SK-N-SH (cell line): ENCODE measurements around the gene PCDHGB6. TPM values are rescaled to one million over a fixed set of nuclear protein-coding genes. Genes with fewer than 3 reads are reported as not detected.

Source experiments
- CTCF ChIA-PET: fragments of 300-600, 350-600 bp; formaldehyde crosslinking; extraction: SDS; loops from one replicate; lab custom pipeline; 2021; lab: Yijun Ruan, JAX
- POLR2A ChIA-PET: fragments of 350-600 bp; sonication (Branson Sonifier 250); formaldehyde crosslinking; extraction: SDS; loops from one replicate; lab custom pipeline; 2020; ENCODE audit warnings: antibody characterized with exemption, inconsistent platforms; lab: Yijun Ruan, JAX
- DNase-seq: peaks from one replicate; pipeline ENCODE4 v3.0.0; 2012
- H2AFZ ChIP-seq: fragments of 200-600 bp; sonication (generic); 2 replicates; pipeline ENCODE4 v1.8.1; 2016; ENCODE audit warnings: antibody characterized with exemption, mild to moderate bottlenecking, low read depth
- H3F3A ChIP-seq: fragments of 200-600 bp; sonication (generic); replicated peaks from 2 replicates; pipeline ENCODE3; 2016; ENCODE audit warnings: antibody characterized with exemption, mild to moderate bottlenecking; ENCODE audit not compliant: insufficient read depth
- H3K27ac ChIP-seq, 2 experiments: fragments of 200-500 bp in 1 of 2; fragments of 200-600 bp in 1 of 2; sonication (Bioruptor generic) in 1 of 2; sonication (generic), shearing (Covaris generic) in 1 of 2; 2 replicates each; pipeline versions ENCODE4 v1.5.1 to v1.6.1; 2014 to 2016; ENCODE audit warnings: low read depth in 2 of 2, inconsistent platforms in 1 of 2, low read length in 1 of 2, mild to moderate bottlenecking in 1 of 2, mixed read lengths in 1 of 2
- H3K27me3 ChIP-seq: fragments of 200-600 bp; sonication (generic), shearing (Covaris generic); 2 replicates; pipeline ENCODE4 v1.6.1; 2016; ENCODE audit warnings: mixed run types; ENCODE audit not compliant: insufficient read depth
- H3K36me3 ChIP-seq, 2 experiments: fragments of 200-500 bp in 1 of 2; fragments of 200-600 bp in 1 of 2; sonication (Bioruptor generic) in 1 of 2; sonication (generic) in 1 of 2; replicated peaks in 1 of 2; 2 replicates each; pipeline versions ENCODE3 to v1.5.1; 2014 to 2016; ENCODE audit warnings: low read length in 1 of 2, mild to moderate bottlenecking in 1 of 2; ENCODE audit not compliant: insufficient read depth in 2 of 2, control insufficient read depth in 1 of 2
- H3K4me1 ChIP-seq, 2 experiments: fragments of 200-500 bp in 1 of 2; fragments of 200-600 bp in 1 of 2; sonication (Bioruptor generic) in 1 of 2; sonication (generic), shearing (Covaris generic) in 1 of 2; 2 replicates each; pipeline versions ENCODE4 v1.5.1 to v1.6.1; 2014 to 2016; ENCODE audit warnings: low read depth in 1 of 2, low read length in 1 of 2, mixed run types in 1 of 2; ENCODE audit not compliant: insufficient read depth in 2 of 2, control insufficient read depth in 1 of 2
- H3K4me2 ChIP-seq: fragments of 200-600 bp; sonication (generic), shearing (Covaris generic); 2 replicates; pipeline ENCODE4 v1.6.1; 2017; ENCODE audit warnings: mixed run types
- H3K4me3 ChIP-seq, 2 experiments: fragments of 200-500 bp in 1 of 2; fragments of 200-600 bp in 1 of 2; sonication (Bioruptor generic) in 1 of 2; sonication (generic), shearing (Covaris generic) in 1 of 2; 2 replicates each; pipeline versions ENCODE4 v1.5.1 to v1.8.1; 2014 to 2016; ENCODE audit warnings: low read depth in 2 of 2, inconsistent platforms in 1 of 2, low read length in 1 of 2, mild to moderate bottlenecking in 1 of 2, mixed read lengths in 1 of 2, moderate library complexity in 1 of 2
- H3K79me2 ChIP-seq: fragments of 200-600 bp; sonication (generic); 2 replicates; pipeline ENCODE4 v1.8.1; 2017; ENCODE audit warnings: mild to moderate bottlenecking; ENCODE audit not compliant: insufficient read depth
- H3K9ac ChIP-seq: fragments of 200-600 bp; sonication (generic); 2 replicates; pipeline ENCODE4 v1.6.1; 2017; ENCODE audit warnings: mixed run types
- H3K9me2 ChIP-seq: fragments of 200-600 bp; sonication (generic); 2 replicates; pipeline ENCODE4 v1.6.1; 2017; ENCODE audit warnings: mixed run types
- H3K9me3 ChIP-seq: fragments of 200-600 bp; sonication (generic); 2 replicates; pipeline ENCODE4 v1.6.1; 2017; ENCODE audit warnings: mixed run types, mild to moderate bottlenecking, moderate library complexity
- H4K20me1 ChIP-seq: fragments of 200-600 bp; sonication (generic); 2 replicates; pipeline ENCODE4 v1.6.1; 2017; ENCODE audit warnings: mild to moderate bottlenecking, mixed run types; ENCODE audit not compliant: insufficient read depth
- CHD2 ChIP-seq: fragments of 150-350 bp; IDR thresholded peaks from 2 replicates; pipeline ENCODE4 v1.6.1; 2018; ENCODE audit warnings: low read length; ENCODE audit not compliant: partially characterized antibody
- CTCF ChIP-seq: fragments of 200-600 bp; sonication (generic); IDR thresholded peaks from 2 replicates; pipeline ENCODE4 v1.6.1; 2017; ENCODE audit warnings: antibody characterized with exemption, mild to moderate bottlenecking, moderate library complexity
- GABPA ChIP-seq: IDR thresholded peaks from 2 replicates; pipeline ENCODE4 v1.4.0; 2012; ENCODE audit warnings: low read depth, mild to moderate bottlenecking
- GATA2 ChIP-seq: sonication (generic); formaldehyde crosslinking; IDR thresholded peaks from 2 replicates; pipeline ENCODE4 v1.5.0; 2020; ENCODE audit warnings: mild to moderate bottlenecking, missing genetic modification reagents
- JUND ChIP-seq: IDR thresholded peaks from 2 replicates; pipeline ENCODE4 v1.4.0; 2012
- MEF2A ChIP-seq: IDR thresholded peaks from 2 replicates; pipeline ENCODE4 v1.4.0; 2012; ENCODE audit warnings: low read depth, borderline replicate concordance
- NRF1 ChIP-seq: IDR thresholded peaks from 2 replicates; pipeline ENCODE4 v1.6.1; 2012; ENCODE audit warnings: low read depth, mild to moderate bottlenecking, low read length
- PBX3 ChIP-seq: IDR thresholded peaks from 2 replicates; pipeline ENCODE4; 2012
- RFX5 ChIP-seq: IDR thresholded peaks from 2 replicates; pipeline ENCODE4 v1.6.1; 2012; ENCODE audit warnings: mild to moderate bottlenecking, improper control_type of control experiment, low read length
- RXRA ChIP-seq: IDR thresholded peaks from 2 replicates; pipeline ENCODE4 v1.4.0; 2012; ENCODE audit warnings: low read depth, mild to moderate bottlenecking, borderline replicate concordance
- TCF12 ChIP-seq: IDR thresholded peaks from 2 replicates; pipeline ENCODE4 v1.4.0; 2012
- WGBS: methylation state at CpG from one replicate; pipeline ENCODE4 v1.1.6; 2017; ENCODE audit warnings: low lambda C conversion rate; 5-methylcytosine and 5-hydroxymethylcytosine counted together
- polyA plus RNA-seq, 3 experiments: library from polyadenylated mRNA; depleted of rRNA; stranded (reverse); fragments of >200 nt; gene quantifications; 2 replicates each; pipeline ENCODE4 v1.2.3, GENCODE V29; 2012
- TF ChIP-seq, protein P1 (sequence below): IDR thresholded peaks from 2 replicates; pipeline ENCODE4 v1.4.0; 2012; ENCODE audit warnings: low read depth, borderline replicate concordance
- TF ChIP-seq, protein P2 (sequence below): fragments of 150-350 bp; IDR thresholded peaks from 2 replicates; pipeline ENCODE4 v1.6.1; 2016; ENCODE audit warnings: mild to moderate bottlenecking, low read depth, low read length

PCDHGB6 gene
- polyA plus RNA-seq, 1 of the 3 experiments (the other 2 are of a cell fraction): 0.18 TPM

DNA sequence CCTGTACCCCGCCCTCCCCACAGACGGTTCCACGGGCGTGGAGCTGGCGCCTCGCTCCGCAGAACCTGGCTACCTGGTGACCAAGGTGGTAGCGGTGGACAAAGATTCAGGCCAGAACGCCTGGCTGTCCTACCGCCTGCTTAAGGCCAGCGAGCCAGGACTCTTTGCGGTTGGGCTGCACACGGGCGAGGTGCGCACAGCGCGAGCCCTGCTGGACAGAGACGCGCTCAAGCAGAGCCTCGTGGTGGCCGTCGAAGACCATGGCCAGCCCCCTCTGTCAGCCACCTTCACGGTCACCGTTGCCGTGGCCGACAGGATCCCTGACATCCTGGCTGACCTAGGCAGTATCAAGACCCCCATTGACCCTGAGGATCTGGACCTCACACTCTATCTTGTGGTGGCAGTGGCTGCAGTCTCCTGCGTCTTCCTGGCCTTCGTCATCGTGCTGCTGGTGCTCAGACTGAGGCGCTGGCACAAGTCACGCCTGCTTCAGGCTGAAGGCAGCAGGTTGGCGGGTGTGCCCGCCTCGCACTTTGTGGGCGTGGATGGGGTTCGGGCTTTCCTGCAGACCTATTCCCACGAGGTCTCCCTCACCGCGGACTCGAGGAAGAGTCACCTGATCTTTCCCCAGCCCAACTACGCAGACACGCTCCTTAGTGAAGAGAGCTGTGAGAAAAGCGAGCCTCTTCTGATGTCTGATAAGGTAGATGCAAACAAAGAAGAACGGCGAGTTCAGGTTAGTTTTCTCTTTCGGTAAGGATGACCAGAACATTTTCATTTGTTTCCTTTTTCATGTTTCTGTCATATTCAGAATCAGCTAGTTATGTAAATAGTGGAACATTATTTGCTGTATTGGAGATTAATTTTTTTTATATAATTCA, 41.6 kb upstream of the PCDHGB6 start:
- ChIA-PET POLR2A (no interaction called here), CTCF (interaction anchor here (0.8 kb wide), 1 partner anchor 197 kb away, joined by 3 read pairs; no protein-coding TSS in a partner anchor)
- Histone ChIP-seq H3K36me3 (peaks cover 0 to 12% of the 10 kb centered on the region in 2 experiments), H3K4me1 (no peaks in the 10 kb centered on the region), H3F3A (no peaks in the 10 kb centered on the region), H2AFZ (no peak overlapping the region), H3K79me2 (no peaks in the 10 kb centered on the region), H3K9me3 (peaks cover 7% of the 10 kb centered on the region; the same call in 1 of the 2 replicates), H3K4me2 (no peak overlapping the region), H3K27ac (no peak overlapping the region), H3K4me3 (peak overlapping the region in 1 of 2 experiments; percentile 12; a peak in 1 of 4 replicates), H4K20me1 (no peaks in the 10 kb centered on the region), H3K9me2 (no peaks in the 10 kb centered on the region), H3K27me3 (no peaks in the 10 kb centered on the region), H3K9ac (no peak overlapping the region)
- TF ChIP-seq TCF12 (no peak), RFX5 (no peak), CHD2 (no peak), GABPA (no peak), PBX3 (no peak), JUND (no peak), GATA2 (CRISPR knock-in tag) (no peak), NRF1 (no peak), MEF2A (no peak), CTCF (no peak), RXRA (no peak)
- TF ChIP-seq, protein P1, sequence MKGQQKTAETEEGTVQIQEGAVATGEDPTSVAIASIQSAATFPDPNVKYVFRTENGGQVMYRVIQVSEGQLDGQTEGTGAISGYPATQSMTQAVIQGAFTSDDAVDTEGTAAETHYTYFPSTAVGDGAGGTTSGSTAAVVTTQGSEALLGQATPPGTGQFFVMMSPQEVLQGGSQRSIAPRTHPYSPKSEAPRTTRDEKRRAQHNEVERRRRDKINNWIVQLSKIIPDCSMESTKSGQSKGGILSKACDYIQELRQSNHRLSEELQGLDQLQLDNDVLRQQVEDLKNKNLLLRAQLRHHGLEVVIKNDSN: no peak
- TF ChIP-seq, protein P2, sequence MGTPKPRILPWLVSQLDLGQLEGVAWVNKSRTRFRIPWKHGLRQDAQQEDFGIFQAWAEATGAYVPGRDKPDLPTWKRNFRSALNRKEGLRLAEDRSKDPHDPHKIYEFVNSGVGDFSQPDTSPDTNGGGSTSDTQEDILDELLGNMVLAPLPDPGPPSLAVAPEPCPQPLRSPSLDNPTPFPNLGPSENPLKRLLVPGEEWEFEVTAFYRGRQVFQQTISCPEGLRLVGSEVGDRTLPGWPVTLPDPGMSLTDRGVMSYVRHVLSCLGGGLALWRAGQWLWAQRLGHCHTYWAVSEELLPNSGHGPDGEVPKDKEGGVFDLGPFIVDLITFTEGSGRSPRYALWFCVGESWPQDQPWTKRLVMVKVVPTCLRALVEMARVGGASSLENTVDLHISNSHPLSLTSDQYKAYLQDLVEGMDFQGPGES: no peak
- no peak for DNase-seq
- WGBS: 77% methylated on average over 44 of the region's 46 CpGs
